Measurements from ENCODE around the gene NCOA7.
A peak's percentile ranks its signal among the peaks of the same experiment; 100 is the strongest.

The NCOA7 gene

GRCh38 chr6:125787791-125788190 lies 3.0 kb upstream of the NCOA7 start:
- TF ChIP-seq EZH2phosphoT487 (IDR thresholded peaks at IDR 0.05; ENCODE audit: borderline replicate concordance, low read length) = no peak
- peak; percentile 42 for TF ChIP-seq CTCF (IDR thresholded peaks at IDR 0.05; ENCODE audit: low read depth, low read length, poor library complexity, severe bottlenecking)
- Histone ChIP-seq H3K4me3 (ENCODE audit: low read length) (no peak overlapping the region), H3F3A (ENCODE audit: control insufficient read depth, insufficient read depth) (peaks cover 28% of the 10 kb centered on the region), H3K4me1 (ENCODE audit: control insufficient read depth, low read length) (peaks cover 47% of the 10 kb centered on the region), H3K9me3 (ENCODE audit: control insufficient read depth, insufficient read depth, low read length) (no peaks in the 10 kb centered on the region), H3K4me2 (ENCODE audit: low read length) (0 out of 2 replicates have a peak overlapping the region, but pooled peaks have one; percentile 13), H4K20me1 (ENCODE audit: control insufficient read depth, insufficient read depth, low read depth, low read length) (no peaks in the 10 kb centered on the region), H3K27me3 (ENCODE audit: control insufficient read depth, low read length) (no peaks in the 10 kb centered on the region), H3K36me3 (ENCODE audit: control insufficient read depth, low read length) (peaks cover 45% of the 10 kb centered on the region), H3K27ac (ENCODE audit: low read depth, low read length) (no peak overlapping the region), H3K79me2 (ENCODE audit: control insufficient read depth, low read length) (peaks cover 58% of the 10 kb centered on the region), H3K9me2 (replicated peaks; ENCODE audit: control insufficient read depth, low read length) (no peaks in the 10 kb centered on the region)

- Histone ChIP-seq H3K9me2 (replicated peaks; ENCODE audit: control insufficient read depth, low read length) (no peaks in the 10 kb centered on the region), H3K36me3 (ENCODE audit: control insufficient read depth, low read length) (peaks cover 55% of the 10 kb centered on the region), H3K4me3 (ENCODE audit: low read length) (peak overlapping the region; percentile 93), H3K79me2 (ENCODE audit: control insufficient read depth, low read length) (peaks cover 58% of the 10 kb centered on the region), H3K4me1 (ENCODE audit: control insufficient read depth, low read length) (peaks cover 49% of the 10 kb centered on the region), H3K27ac (ENCODE audit: low read depth, low read length) (peak overlapping the region; percentile 93), H3K27me3 (ENCODE audit: control insufficient read depth, low read length) (no peaks in the 10 kb centered on the region), H4K20me1 (ENCODE audit: control insufficient read depth, insufficient read depth, low read depth, low read length) (no peaks in the 10 kb centered on the region), H3K9me3 (ENCODE audit: control insufficient read depth, insufficient read depth, low read length) (no peaks in the 10 kb centered on the region), H3K4me2 (ENCODE audit: low read length) (peak overlapping the region; percentile 100), H3F3A (ENCODE audit: control insufficient read depth, insufficient read depth) (peaks cover 28% of the 10 kb centered on the region)
- TF ChIP-seq EZH2phosphoT487 (IDR thresholded peaks at IDR 0.05; ENCODE audit: borderline replicate concordance, low read length) (no peak), CTCF (IDR thresholded peaks at IDR 0.05; ENCODE audit: low read depth, low read length, poor library complexity, severe bottlenecking) (no peak)
Measured at GRCh38 chr6:125789167-125789566, 1.6 kb upstream of the NCOA7 start.

- peaks cover 58% of the 10 kb centered on the region for H3K79me2 ChIP-seq (ENCODE audit: control insufficient read depth, low read length)
- H3K36me3 ChIP-seq (ENCODE audit: control insufficient read depth, low read length) = peaks cover 55% of the 10 kb centered on the region
- H3K4me3 ChIP-seq (ENCODE audit: low read length) = peak overlapping the region; percentile 93
- no peaks in the 10 kb centered on the region for H3K27me3 ChIP-seq (ENCODE audit: control insufficient read depth, low read length)
- H3K9me2 ChIP-seq (replicated peaks; ENCODE audit: control insufficient read depth, low read length) = no peaks in the 10 kb centered on the region
- H3F3A ChIP-seq (ENCODE audit: control insufficient read depth, insufficient read depth) = peaks cover 32% of the 10 kb centered on the region
- no peaks in the 10 kb centered on the region for H4K20me1 ChIP-seq (ENCODE audit: control insufficient read depth, insufficient read depth, low read depth, low read length)
- no peak for TF ChIP-seq CTCF (IDR thresholded peaks at IDR 0.05; ENCODE audit: low read depth, low read length, poor library complexity, severe bottlenecking)
- no peak for TF ChIP-seq EZH2phosphoT487 (IDR thresholded peaks at IDR 0.05; ENCODE audit: borderline replicate concordance, low read length)
- peaks cover 52% of the 10 kb centered on the region for H3K4me1 ChIP-seq (ENCODE audit: control insufficient read depth, low read length)
- H3K27ac ChIP-seq (ENCODE audit: low read depth, low read length) = peak overlapping the region; percentile 93
- H3K9me3 ChIP-seq (ENCODE audit: control insufficient read depth, insufficient read depth, low read length) = no peaks in the 10 kb centered on the region
- peak overlapping the region; percentile 100 for H3K4me2 ChIP-seq (ENCODE audit: low read length)
Measured at GRCh38 chr6:125789576-125790357, 993 bp upstream of the NCOA7 start.
